Uterus (tissue), 2 donors: Measurements from ENCODE around the gene CYSRT1.

ENCODE experiments used
- CTCF ChIP-seq, 4 experiments: fragments of 200-600 bp in 2 of 4; fragments of 450-650 bp in 2 of 4; sonication (generic) in 2 of 4; IDR thresholded peaks; one replicate each; pipeline ENCODE4 v1.5.1; 2016 to 2019; ENCODE audit warnings: antibody characterized with exemption in 4 of 4, mild to moderate bottlenecking in 2 of 4, moderate library complexity in 1 of 4
- POLR2A ChIP-seq, 2 donors: fragments of 450-650 bp; IDR thresholded peaks; one replicate each; pipeline ENCODE4 v1.6.1; 2016; ENCODE audit warnings: antibody characterized with exemption in 2 of 2, mild to moderate bottlenecking in 1 of 2, moderate library complexity in 1 of 2

GRCh38 chr9:137204731-137205125 lies 20.2 kb upstream of the CYSRT1 start:
- TF ChIP-seq CTCF (IDR thresholded peaks at IDR 0.05): no peak
- TF ChIP-seq POLR2A (IDR thresholded peaks at IDR 0.05): no peak
